SK-N-SH (cell line): ENCODE data around the gene NHERF2. TPM values are rescaled to one million over a fixed set of nuclear protein-coding genes. Genes with fewer than 3 reads are reported as not detected.

ENCODE experiments used
- CTCF ChIA-PET: fragments of 300-600, 350-600 bp; formaldehyde crosslinking; extraction: SDS; loops from one replicate; lab custom pipeline; 2021; lab: Yijun Ruan, JAX
- POLR2A ChIA-PET: fragments of 350-600 bp; sonication (Branson Sonifier 250); formaldehyde crosslinking; extraction: SDS; loops from one replicate; lab custom pipeline; 2020; ENCODE audit warnings: antibody characterized with exemption, inconsistent platforms; lab: Yijun Ruan, JAX
- DNase-seq: peaks from one replicate; pipeline ENCODE4 v3.0.0; 2012
- H2AFZ ChIP-seq: fragments of 200-600 bp; sonication (generic); 2 replicates; pipeline ENCODE4 v1.8.1; 2016; ENCODE audit warnings: antibody characterized with exemption, mild to moderate bottlenecking, low read depth
- H3F3A ChIP-seq: fragments of 200-600 bp; sonication (generic); replicated peaks from 2 replicates; pipeline ENCODE3; 2016; ENCODE audit warnings: antibody characterized with exemption, mild to moderate bottlenecking; ENCODE audit not compliant: insufficient read depth
- H3K27ac ChIP-seq, 2 experiments: fragments of 200-500 bp in 1 of 2; fragments of 200-600 bp in 1 of 2; sonication (Bioruptor generic) in 1 of 2; sonication (generic), shearing (Covaris generic) in 1 of 2; 2 replicates each; pipeline versions ENCODE4 v1.5.1 to v1.6.1; 2014 to 2016; ENCODE audit warnings: low read depth in 2 of 2, inconsistent platforms in 1 of 2, low read length in 1 of 2, mild to moderate bottlenecking in 1 of 2, mixed read lengths in 1 of 2
- H3K27me3 ChIP-seq: fragments of 200-600 bp; sonication (generic), shearing (Covaris generic); 2 replicates; pipeline ENCODE4 v1.6.1; 2016; ENCODE audit warnings: mixed run types; ENCODE audit not compliant: insufficient read depth
- H3K36me3 ChIP-seq, 2 experiments: fragments of 200-500 bp in 1 of 2; fragments of 200-600 bp in 1 of 2; sonication (Bioruptor generic) in 1 of 2; sonication (generic) in 1 of 2; replicated peaks in 1 of 2; 2 replicates each; pipeline versions ENCODE3 to v1.5.1; 2014 to 2016; ENCODE audit warnings: low read length in 1 of 2, mild to moderate bottlenecking in 1 of 2; ENCODE audit not compliant: insufficient read depth in 2 of 2, control insufficient read depth in 1 of 2
- H3K4me1 ChIP-seq, 2 experiments: fragments of 200-500 bp in 1 of 2; fragments of 200-600 bp in 1 of 2; sonication (Bioruptor generic) in 1 of 2; sonication (generic), shearing (Covaris generic) in 1 of 2; 2 replicates each; pipeline versions ENCODE4 v1.5.1 to v1.6.1; 2014 to 2016; ENCODE audit warnings: low read depth in 1 of 2, low read length in 1 of 2, mixed run types in 1 of 2; ENCODE audit not compliant: insufficient read depth in 2 of 2, control insufficient read depth in 1 of 2
- H3K4me2 ChIP-seq: fragments of 200-600 bp; sonication (generic), shearing (Covaris generic); 2 replicates; pipeline ENCODE4 v1.6.1; 2017; ENCODE audit warnings: mixed run types
- H3K4me3 ChIP-seq, 2 experiments: fragments of 200-500 bp in 1 of 2; fragments of 200-600 bp in 1 of 2; sonication (Bioruptor generic) in 1 of 2; sonication (generic), shearing (Covaris generic) in 1 of 2; 2 replicates each; pipeline versions ENCODE4 v1.5.1 to v1.8.1; 2014 to 2016; ENCODE audit warnings: low read depth in 2 of 2, inconsistent platforms in 1 of 2, low read length in 1 of 2, mild to moderate bottlenecking in 1 of 2, mixed read lengths in 1 of 2, moderate library complexity in 1 of 2
- H3K79me2 ChIP-seq: fragments of 200-600 bp; sonication (generic); 2 replicates; pipeline ENCODE4 v1.8.1; 2017; ENCODE audit warnings: mild to moderate bottlenecking; ENCODE audit not compliant: insufficient read depth
- H3K9ac ChIP-seq: fragments of 200-600 bp; sonication (generic); 2 replicates; pipeline ENCODE4 v1.6.1; 2017; ENCODE audit warnings: mixed run types
- H3K9me2 ChIP-seq: fragments of 200-600 bp; sonication (generic); 2 replicates; pipeline ENCODE4 v1.6.1; 2017; ENCODE audit warnings: mixed run types
- H3K9me3 ChIP-seq: fragments of 200-600 bp; sonication (generic); 2 replicates; pipeline ENCODE4 v1.6.1; 2017; ENCODE audit warnings: mixed run types, mild to moderate bottlenecking, moderate library complexity
- H4K20me1 ChIP-seq: fragments of 200-600 bp; sonication (generic); 2 replicates; pipeline ENCODE4 v1.6.1; 2017; ENCODE audit warnings: mild to moderate bottlenecking, mixed run types; ENCODE audit not compliant: insufficient read depth
- CHD2 ChIP-seq: fragments of 150-350 bp; IDR thresholded peaks from 2 replicates; pipeline ENCODE4 v1.6.1; 2018; ENCODE audit warnings: low read length; ENCODE audit not compliant: partially characterized antibody
- CTCF ChIP-seq: fragments of 200-600 bp; sonication (generic); IDR thresholded peaks from 2 replicates; pipeline ENCODE4 v1.6.1; 2017; ENCODE audit warnings: antibody characterized with exemption, mild to moderate bottlenecking, moderate library complexity
- ELF1 ChIP-seq: IDR thresholded peaks from 2 replicates; pipeline ENCODE4 v1.4.0; 2012
- EZH2phosphoT487 ChIP-seq: fragments of 200-600 bp; sonication (generic); IDR thresholded peaks from 2 replicates; pipeline ENCODE4 v1.6.1; 2017; ENCODE audit warnings: low read depth, mixed run types, mild to moderate bottlenecking, antibody characterized with exemption, moderate library complexity, borderline replicate concordance
- FOSL2 ChIP-seq: IDR thresholded peaks from 2 replicates; pipeline ENCODE4 v1.4.0; 2012; ENCODE audit warnings: low read depth, mild to moderate bottlenecking, moderate library complexity, borderline replicate concordance
- FOXM1 ChIP-seq: IDR thresholded peaks from 2 replicates; pipeline ENCODE4 v1.4.0; 2012; ENCODE audit warnings: low read depth, mild to moderate bottlenecking
- GABPA ChIP-seq: IDR thresholded peaks from 2 replicates; pipeline ENCODE4 v1.4.0; 2012; ENCODE audit warnings: low read depth, mild to moderate bottlenecking
- GATA2 ChIP-seq: sonication (generic); formaldehyde crosslinking; IDR thresholded peaks from 2 replicates; pipeline ENCODE4 v1.5.0; 2020; ENCODE audit warnings: mild to moderate bottlenecking, missing genetic modification reagents
- MXI1 ChIP-seq: IDR thresholded peaks from 2 replicates; pipeline ENCODE4 v1.6.1; 2012; ENCODE audit warnings: mild to moderate bottlenecking, low read depth, low read length, improper control_type of control experiment
- NFIC ChIP-seq: IDR thresholded peaks from 2 replicates; pipeline ENCODE4 v1.4.0; 2012; ENCODE audit warnings: borderline replicate concordance
- POLR2AphosphoS5 ChIP-seq: IDR thresholded peaks from 2 replicates; pipeline ENCODE4 v1.6.1; 2012; ENCODE audit warnings: low read depth, low read length
- RCOR1 ChIP-seq: fragments of 150-350 bp; IDR thresholded peaks from 2 replicates; pipeline ENCODE4 v1.6.1; 2017; ENCODE audit warnings: antibody characterized with exemption, low read length
- REST ChIP-seq: IDR thresholded peaks from 2 replicates; pipeline ENCODE4 v1.6.1; 2012; ENCODE audit warnings: mild to moderate bottlenecking, low read depth, low read length, moderate library complexity
- RXRA ChIP-seq: IDR thresholded peaks from 2 replicates; pipeline ENCODE4 v1.4.0; 2012; ENCODE audit warnings: low read depth, mild to moderate bottlenecking, borderline replicate concordance
- SIN3A ChIP-seq: IDR thresholded peaks from 2 replicates; pipeline ENCODE4 v1.6.1; 2012; ENCODE audit warnings: low read depth, mild to moderate bottlenecking, low read length, moderate library complexity, borderline replicate concordance
- SMC3 ChIP-seq: IDR thresholded peaks from 2 replicates; pipeline ENCODE4 v1.6.1; 2012; ENCODE audit warnings: low read depth, low read length, improper control_type of control experiment
- TAF1 ChIP-seq: IDR thresholded peaks from 2 replicates; pipeline ENCODE4 v1.6.1; 2012; ENCODE audit warnings: low read depth, mild to moderate bottlenecking, low read length, moderate library complexity, borderline replicate concordance
- TCF12 ChIP-seq: IDR thresholded peaks from 2 replicates; pipeline ENCODE4 v1.4.0; 2012
- USF1 ChIP-seq: IDR thresholded peaks from 2 replicates; pipeline ENCODE4 v1.4.0; 2012; ENCODE audit warnings: low read depth, borderline replicate concordance
- YY1 ChIP-seq: IDR thresholded peaks from 2 replicates; pipeline ENCODE4 v1.4.0; 2012; ENCODE audit warnings: low read depth, mild to moderate bottlenecking
- WGBS: methylation state at CpG from one replicate; pipeline ENCODE4 v1.1.6; 2017; ENCODE audit warnings: low lambda C conversion rate; 5-methylcytosine and 5-hydroxymethylcytosine counted together
- polyA plus RNA-seq, 3 experiments: library from polyadenylated mRNA; depleted of rRNA; stranded (reverse); fragments of >200 nt; gene quantifications; 2 replicates each; pipeline ENCODE4 v1.2.3, GENCODE V29; 2012

The NHERF2 gene
- polyA plus RNA-seq, 1 of the 3 experiments (the other 2 are of a cell fraction) = 53.8 TPM

GRCh38 chr16:2038382-2039231 lies 11.9 kb downstream of the NHERF2 start:
- no peak overlapping the region; the same call in 1 of the 2 replicates for H3K4me2 ChIP-seq
- no peaks in the 10 kb centered on the region for H3K27me3 ChIP-seq
- ChIA-PET POLR2A (interaction anchor here (1.0 to 2.1 kb wide), 2 partner anchors 9 to 117 kb away, joined by 3 to 10 read pairs; partner anchors contain the start of genes NTHL1, TRAF7 and TSC2), CTCF (interaction anchor here (1.1 to 2.0 kb wide), 4 partner anchors 16 to 114 kb away, joined by 3 to 6 read pairs (median 5); partner anchors contain the start of gene RPL3L)
- peak; percentile 73 for DNase-seq
- TF ChIP-seq CTCF (no peak), SIN3A (no peak), GABPA (no peak), REST (no peak), ELF1 (no peak), MXI1 (no peak), GATA2 (no peak), FOXM1 (no peak), FOSL2 (no peak), RCOR1 (no peak), POLR2AphosphoS5 (no peak), USF1 (no peak), YY1 (no peak), EZH2phosphoT487 (no peak), RXRA (no peak), CHD2 (no peak), TCF12 (no peak), SMC3 (no peak), NFIC (no peak), TAF1 (no peak)
- no peak overlapping the region for H2AFZ ChIP-seq
- H3K4me3 ChIP-seq = no peak overlapping the region
- no peaks in the 10 kb centered on the region for H4K20me1 ChIP-seq
- H3K9me3 ChIP-seq = no peaks in the 10 kb centered on the region
- no peaks in the 10 kb centered on the region for H3K9me2 ChIP-seq
- H3K27ac ChIP-seq = peak overlapping the region in 1 of 2 experiments; percentile 88; a peak in 2 of 4 replicates
- no peak overlapping the region for H3K9ac ChIP-seq
- peaks cover 0 to 14% of the 10 kb centered on the region in 2 experiments for H3K36me3 ChIP-seq
- peaks cover 16% of the 10 kb centered on the region; the same call in 1 of the 2 replicates for H3K79me2 ChIP-seq
- peaks cover 6% of the 10 kb centered on the region for H3F3A ChIP-seq
- peaks cover 24 to 74% of the 10 kb centered on the region in 2 experiments; a peak in 3 of 4 replicates for H3K4me1 ChIP-seq
- WGBS = 85% methylated on average over 32 of the region's 41 CpGs
